HepG2 (cell line): Measurements from ENCODE around the gene ATP23. TPM values are rescaled to one million over a fixed set of nuclear protein-coding genes. Genes with fewer than 3 reads are reported as not detected.

Experiments used
- CSRNP1 ChIP-seq: sonication (generic); formaldehyde crosslinking; IDR thresholded peaks from 2 replicates; pipeline ENCODE4 v1.8.1; 2023; ENCODE audit warnings: mild to moderate bottlenecking, missing genetic modification reagents
- FOXC1 ChIP-seq: sonication (generic); formaldehyde crosslinking; IDR thresholded peaks from 2 replicates; pipeline ENCODE4 v1.8.0; 2022; ENCODE audit warnings: mild to moderate bottlenecking, missing genetic modification reagents, borderline replicate concordance
- KDM1A ChIP-seq: IDR thresholded peaks from 2 replicates; pipeline ENCODE4 v1.6.1; 2016; ENCODE audit warnings: missing compliant biosample characterization
- KDM5B ChIP-seq: sonication (generic); formaldehyde crosslinking; IDR thresholded peaks from 2 replicates; pipeline ENCODE4 v1.4.0; 2020; ENCODE audit warnings: missing genetic modification reagents, mild to moderate bottlenecking, borderline replicate concordance
- LBX2 ChIP-seq: sonication (generic); formaldehyde crosslinking; IDR thresholded peaks from 2 replicates; pipeline ENCODE4 v1.5.0; 2020; ENCODE audit warnings: missing genetic modification reagents, mild to moderate bottlenecking, borderline replicate concordance
- MYNN ChIP-seq: sonication (generic); formaldehyde crosslinking; IDR thresholded peaks from 2 replicates; pipeline ENCODE4 v1.4.0; 2020; ENCODE audit warnings: mild to moderate bottlenecking, low read depth, missing genetic modification reagents
- NCOA2 ChIP-seq: sonication (generic); formaldehyde crosslinking; IDR thresholded peaks from 2 replicates; pipeline ENCODE4 v1.8.0; 2022; ENCODE audit warnings: inconsistent platforms
- PLRG1 ChIP-seq: fragments of 450-650 bp; conservative IDR thresholded peaks from 2 replicates; pipeline ENCODE4 v1.6.1; 2016
- ZBTB33 ChIP-seq: sonication (generic); formaldehyde crosslinking; IDR thresholded peaks from 2 replicates; pipeline ENCODE4 v1.4.0; 2020; ENCODE audit warnings: missing genetic modification reagents
- ZFP36 ChIP-seq: fragments of 150-350 bp; IDR thresholded peaks from 2 replicates; pipeline ENCODE4 v1.6.1; 2018; ENCODE audit warnings: borderline replicate concordance, low read length, low read depth; ENCODE audit not compliant: partially characterized antibody
- ZMYM3 ChIP-seq: sonication (generic); formaldehyde crosslinking; IDR thresholded peaks from 2 replicates; pipeline ENCODE4 v1.5.1; 2020; ENCODE audit warnings: mild to moderate bottlenecking, missing genetic modification reagents
- ZNF160 ChIP-seq: sonication (generic); formaldehyde crosslinking; IDR thresholded peaks from 2 replicates; pipeline ENCODE4 v1.8.0; 2022; ENCODE audit warnings: mild to moderate bottlenecking, inconsistent platforms, missing genetic modification reagents
- ZNF256 ChIP-seq: sonication (generic); formaldehyde crosslinking; conservative IDR thresholded peaks from 2 replicates; pipeline ENCODE4 v1.4.0; 2020; ENCODE audit warnings: missing genetic modification reagents
- ZNF530 ChIP-seq: sonication (generic); formaldehyde crosslinking; IDR thresholded peaks from 2 replicates; pipeline ENCODE4 v1.5.0; 2020; ENCODE audit warnings: low read depth, mild to moderate bottlenecking, missing genetic modification reagents
- ZNF674 ChIP-seq: sonication (generic); formaldehyde crosslinking; IDR thresholded peaks from 2 replicates; pipeline ENCODE4 v1.5.0; 2020; ENCODE audit warnings: low read depth, mild to moderate bottlenecking, missing genetic modification reagents
- polyA plus RNA-seq, 8 experiments: library from polyadenylated mRNA; depleted of rRNA in 3 of 8; stranded (reverse) in 7 of 8; unstranded in 1 of 8; fragments of >200 nt; fragmentation: Illumina TruSeq in 4 of 8; extraction: Trizol in 4 of 8; gene quantifications; 2 replicates each; pipeline versions ENCODE4 v1.2.1 to v1.2.3, GENCODE V29; 2011 to 2016; ENCODE audit warnings: low read depth in 4 of 8, missing spikeins in 1 of 8, mixed read lengths in 1 of 8; ENCODE audit not compliant: insufficient read depth in 1 of 8
- total RNA-seq, 5 experiments: library from RNA; depleted of rRNA; stranded (reverse); fragments of >200 nt; fragmentation: Illumina TruSeq; extraction: Trizol; gene quantifications; 2 replicates each; pipeline ENCODE4 v1.2.3, GENCODE V29; 2016; ENCODE audit warnings: low read depth in 1 of 5
- TF ChIP-seq, protein P1 (sequence below): IDR thresholded peaks from 2 replicates; pipeline ENCODE4 v1.6.1; 2016; ENCODE audit warnings: low read depth, missing genetic modification reagents, missing compliant biosample characterization

Gene ATP23
- total and polyA plus RNA-seq, 2 of the 13 experiments (the other 11 are each of a cell fraction or from before 2014, with no cell fraction given), result 12.1 to 14.7 TPM

- TF ChIP-seq, protein P1, sequence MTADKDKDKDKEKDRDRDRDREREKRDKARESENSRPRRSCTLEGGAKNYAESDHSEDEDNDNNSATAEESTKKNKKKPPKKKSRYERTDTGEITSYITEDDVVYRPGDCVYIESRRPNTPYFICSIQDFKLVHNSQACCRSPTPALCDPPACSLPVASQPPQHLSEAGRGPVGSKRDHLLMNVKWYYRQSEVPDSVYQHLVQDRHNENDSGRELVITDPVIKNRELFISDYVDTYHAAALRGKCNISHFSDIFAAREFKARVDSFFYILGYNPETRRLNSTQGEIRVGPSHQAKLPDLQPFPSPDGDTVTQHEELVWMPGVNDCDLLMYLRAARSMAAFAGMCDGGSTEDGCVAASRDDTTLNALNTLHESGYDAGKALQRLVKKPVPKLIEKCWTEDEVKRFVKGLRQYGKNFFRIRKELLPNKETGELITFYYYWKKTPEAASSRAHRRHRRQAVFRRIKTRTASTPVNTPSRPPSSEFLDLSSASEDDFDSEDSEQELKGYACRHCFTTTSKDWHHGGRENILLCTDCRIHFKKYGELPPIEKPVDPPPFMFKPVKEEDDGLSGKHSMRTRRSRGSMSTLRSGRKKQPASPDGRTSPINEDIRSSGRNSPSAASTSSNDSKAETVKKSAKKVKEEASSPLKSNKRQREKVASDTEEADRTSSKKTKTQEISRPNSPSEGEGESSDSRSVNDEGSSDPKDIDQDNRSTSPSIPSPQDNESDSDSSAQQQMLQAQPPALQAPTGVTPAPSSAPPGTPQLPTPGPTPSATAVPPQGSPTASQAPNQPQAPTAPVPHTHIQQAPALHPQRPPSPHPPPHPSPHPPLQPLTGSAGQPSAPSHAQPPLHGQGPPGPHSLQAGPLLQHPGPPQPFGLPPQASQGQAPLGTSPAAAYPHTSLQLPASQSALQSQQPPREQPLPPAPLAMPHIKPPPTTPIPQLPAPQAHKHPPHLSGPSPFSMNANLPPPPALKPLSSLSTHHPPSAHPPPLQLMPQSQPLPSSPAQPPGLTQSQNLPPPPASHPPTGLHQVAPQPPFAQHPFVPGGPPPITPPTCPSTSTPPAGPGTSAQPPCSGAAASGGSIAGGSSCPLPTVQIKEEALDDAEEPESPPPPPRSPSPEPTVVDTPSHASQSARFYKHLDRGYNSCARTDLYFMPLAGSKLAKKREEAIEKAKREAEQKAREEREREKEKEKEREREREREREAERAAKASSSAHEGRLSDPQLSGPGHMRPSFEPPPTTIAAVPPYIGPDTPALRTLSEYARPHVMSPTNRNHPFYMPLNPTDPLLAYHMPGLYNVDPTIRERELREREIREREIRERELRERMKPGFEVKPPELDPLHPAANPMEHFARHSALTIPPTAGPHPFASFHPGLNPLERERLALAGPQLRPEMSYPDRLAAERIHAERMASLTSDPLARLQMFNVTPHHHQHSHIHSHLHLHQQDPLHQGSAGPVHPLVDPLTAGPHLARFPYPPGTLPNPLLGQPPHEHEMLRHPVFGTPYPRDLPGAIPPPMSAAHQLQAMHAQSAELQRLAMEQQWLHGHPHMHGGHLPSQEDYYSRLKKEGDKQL (CRISPR knock-in tag), result no peak
- TF ChIP-seq KDM5B (CRISPR knock-in tag) (no peak), LBX2 (CRISPR knock-in tag) (no peak), ZNF674 (CRISPR knock-in tag) (no peak), ZMYM3 (CRISPR knock-in tag) (peak; percentile 21; the same call in 1 of the 2 replicates), FOXC1 (no peak), ZFP36 (no peak), NCOA2 (0 out of 2 replicates have a peak, but pooled peaks have one; percentile 13), ZNF530 (CRISPR knock-in tag) (no peak), ZBTB33 (CRISPR knock-in tag) (no peak), KDM1A (CRISPR knock-in tag) (no peak), ZNF256 (CRISPR knock-in tag) (no peak), CSRNP1 (CRISPR knock-in tag) (no peak), PLRG1 (no peak), MYNN (peak; percentile 36; the same call in 1 of the 2 replicates), ZNF160 (no peak)
Observed at GRCh38 chr12:57935839-57936512, 5.4 kb upstream of the ATP23 start (continued).
